ENCODE measurements around the gene EIF5A. TPM values are rescaled to one million over a fixed set of nuclear protein-coding genes. Genes with fewer than 3 reads are reported as not detected.

The EIF5A gene
- total and polyA plus RNA-seq, 2 donors (not counting 1 experiment from before 2014, with no cell fraction given), result 347 to 752 TPM

DNA sequence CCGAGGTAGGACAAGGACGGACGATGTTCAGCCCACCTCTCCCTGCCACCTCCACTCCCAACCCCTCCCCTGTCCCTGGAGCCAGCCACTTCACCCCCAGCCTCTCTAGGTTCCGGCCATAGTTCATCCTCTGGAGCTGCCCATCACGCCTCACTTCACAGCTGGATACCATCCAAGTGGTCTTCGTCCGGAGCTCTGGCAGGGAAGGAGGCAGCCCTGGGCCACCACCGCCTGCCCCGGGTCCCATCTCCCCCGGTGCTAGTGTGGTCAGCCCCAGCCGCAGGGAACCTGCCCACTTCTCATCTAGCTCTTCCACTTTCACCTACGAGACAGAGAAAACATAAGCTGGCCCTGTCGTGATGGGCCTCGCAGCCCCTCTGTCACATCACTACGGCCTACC is 14.0 kb downstream of the EIF5A start:
- TF ChIP-seq, protein P1, sequence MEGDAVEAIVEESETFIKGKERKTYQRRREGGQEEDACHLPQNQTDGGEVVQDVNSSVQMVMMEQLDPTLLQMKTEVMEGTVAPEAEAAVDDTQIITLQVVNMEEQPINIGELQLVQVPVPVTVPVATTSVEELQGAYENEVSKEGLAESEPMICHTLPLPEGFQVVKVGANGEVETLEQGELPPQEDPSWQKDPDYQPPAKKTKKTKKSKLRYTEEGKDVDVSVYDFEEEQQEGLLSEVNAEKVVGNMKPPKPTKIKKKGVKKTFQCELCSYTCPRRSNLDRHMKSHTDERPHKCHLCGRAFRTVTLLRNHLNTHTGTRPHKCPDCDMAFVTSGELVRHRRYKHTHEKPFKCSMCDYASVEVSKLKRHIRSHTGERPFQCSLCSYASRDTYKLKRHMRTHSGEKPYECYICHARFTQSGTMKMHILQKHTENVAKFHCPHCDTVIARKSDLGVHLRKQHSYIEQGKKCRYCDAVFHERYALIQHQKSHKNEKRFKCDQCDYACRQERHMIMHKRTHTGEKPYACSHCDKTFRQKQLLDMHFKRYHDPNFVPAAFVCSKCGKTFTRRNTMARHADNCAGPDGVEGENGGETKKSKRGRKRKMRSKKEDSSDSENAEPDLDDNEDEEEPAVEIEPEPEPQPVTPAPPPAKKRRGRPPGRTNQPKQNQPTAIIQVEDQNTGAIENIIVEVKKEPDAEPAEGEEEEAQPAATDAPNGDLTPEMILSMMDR (conservative IDR thresholded peaks at IDR 0.05 in 1 of 2, IDR thresholded peaks at IDR 0.05 in 1 of 2; ENCODE audit: low read depth in 1 of 2, low read length in 2 of 2), result no peak
- TF ChIP-seq EZH2 (IDR thresholded peaks at IDR 0.05; ENCODE audit: low read length, missing control alignments), result no peak
- H3K27ac ChIP-seq (ENCODE audit: insufficient read depth, low read length), result no peak overlapping the region
- H2AFZ ChIP-seq (ENCODE audit: low read length), result no peak overlapping the region
- H3K79me2 ChIP-seq (ENCODE audit: control insufficient read depth, insufficient read depth, low read length), result no peaks in the 10 kb centered on the region
- H3K4me1 ChIP-seq (ENCODE audit: control insufficient read depth, extremely low read depth, insufficient read depth, low read length), result no peaks in the 10 kb centered on the region
- DNase-seq (ENCODE audit: low read depth in 2 of 2), result no peak
- H3K9me3 ChIP-seq (ENCODE audit: control insufficient read depth, insufficient read depth, low read depth, low read length), result no peaks in the 10 kb centered on the region
- peaks cover 34% of the 10 kb centered on the region for H3K36me3 ChIP-seq (ENCODE audit: control insufficient read depth, insufficient read depth, low read length)
- H3K9ac ChIP-seq (ENCODE audit: insufficient read depth, low read length), result no peak overlapping the region
- no peaks in the 10 kb centered on the region for H3K27me3 ChIP-seq (ENCODE audit: control insufficient read depth, insufficient read depth, low read length)
- H3K4me2 ChIP-seq (ENCODE audit: extremely low read depth, insufficient read depth, low read length), result no peak overlapping the region
- H3K4me3 ChIP-seq (replicated peaks in 1 of 4; ENCODE audit: control extremely low read depth in 1 of 4, insufficient read depth in 1 of 4, low read depth in 3 of 4, low read length in 4 of 4), result no peak overlapping the region
- H4K20me1 ChIP-seq (ENCODE audit: control insufficient read depth, extremely low read depth, insufficient read depth, low read length), result no peaks in the 10 kb centered on the region

DNA sequence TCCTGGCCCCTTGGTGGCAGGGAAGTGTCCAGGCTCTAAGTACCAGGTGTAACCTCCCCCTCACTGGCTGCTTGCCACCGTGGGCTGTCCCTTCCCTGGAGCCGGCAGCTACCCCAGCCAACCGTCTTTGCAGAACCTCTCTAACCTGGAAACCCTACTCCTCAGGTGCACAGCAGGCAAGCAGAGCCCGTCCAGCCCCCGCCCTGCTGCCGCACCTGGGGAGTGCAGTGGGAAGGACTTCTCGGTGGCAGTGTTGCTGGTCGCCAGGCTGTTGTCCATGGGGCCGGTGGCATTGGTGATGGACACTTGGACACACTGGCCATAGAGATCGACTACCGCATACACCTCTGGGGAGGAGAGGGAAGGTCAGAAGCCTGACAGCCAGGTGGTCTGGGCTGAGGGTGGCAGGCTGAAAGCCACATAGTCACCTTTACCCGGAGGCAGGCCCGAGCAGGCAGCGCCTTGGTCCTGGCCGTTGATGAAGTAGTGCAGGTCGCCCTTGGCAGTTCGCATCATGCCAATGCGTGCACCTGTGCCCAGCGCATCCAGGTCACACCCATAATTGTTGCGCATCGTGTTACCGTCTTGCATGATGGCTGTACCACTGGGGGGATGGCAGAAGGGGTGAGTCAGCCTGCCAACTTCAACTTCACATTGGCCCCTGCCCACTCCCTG is 15.2 kb downstream of the EIF5A start:
- H3K4me1 ChIP-seq (ENCODE audit: control insufficient read depth, extremely low read depth, insufficient read depth, low read length), result no peaks in the 10 kb centered on the region
- H3K9me3 ChIP-seq (ENCODE audit: control insufficient read depth, insufficient read depth, low read depth, low read length), result no peaks in the 10 kb centered on the region
- H3K4me2 ChIP-seq (ENCODE audit: extremely low read depth, insufficient read depth, low read length), result no peak overlapping the region
- H3K27me3 ChIP-seq (ENCODE audit: control insufficient read depth, insufficient read depth, low read length), result no peaks in the 10 kb centered on the region
- H3K27ac ChIP-seq (ENCODE audit: insufficient read depth, low read length), result no peak overlapping the region
- TF ChIP-seq, protein P1 (conservative IDR thresholded peaks at IDR 0.05 in 1 of 2, IDR thresholded peaks at IDR 0.05 in 1 of 2; ENCODE audit: low read depth in 1 of 2, low read length in 2 of 2), result no peak
- TF ChIP-seq EZH2 (IDR thresholded peaks at IDR 0.05; ENCODE audit: low read length, missing control alignments), result no peak
- H4K20me1 ChIP-seq (ENCODE audit: control insufficient read depth, extremely low read depth, insufficient read depth, low read length), result no peaks in the 10 kb centered on the region
- no peak overlapping the region for H3K9ac ChIP-seq (ENCODE audit: insufficient read depth, low read length)
- peaks cover 34% of the 10 kb centered on the region for H3K36me3 ChIP-seq (ENCODE audit: control insufficient read depth, insufficient read depth, low read length)
- no peak overlapping the region for H2AFZ ChIP-seq (ENCODE audit: low read length)
- peaks cover 1% of the 10 kb centered on the region for H3K79me2 ChIP-seq (ENCODE audit: control insufficient read depth, insufficient read depth, low read length)
- DNase-seq (ENCODE audit: low read depth in 2 of 2), result no peak
- no peak overlapping the region for H3K4me3 ChIP-seq (replicated peaks in 1 of 4; ENCODE audit: control extremely low read depth in 1 of 4, insufficient read depth in 1 of 4, low read depth in 3 of 4, low read length in 4 of 4)

DNA sequence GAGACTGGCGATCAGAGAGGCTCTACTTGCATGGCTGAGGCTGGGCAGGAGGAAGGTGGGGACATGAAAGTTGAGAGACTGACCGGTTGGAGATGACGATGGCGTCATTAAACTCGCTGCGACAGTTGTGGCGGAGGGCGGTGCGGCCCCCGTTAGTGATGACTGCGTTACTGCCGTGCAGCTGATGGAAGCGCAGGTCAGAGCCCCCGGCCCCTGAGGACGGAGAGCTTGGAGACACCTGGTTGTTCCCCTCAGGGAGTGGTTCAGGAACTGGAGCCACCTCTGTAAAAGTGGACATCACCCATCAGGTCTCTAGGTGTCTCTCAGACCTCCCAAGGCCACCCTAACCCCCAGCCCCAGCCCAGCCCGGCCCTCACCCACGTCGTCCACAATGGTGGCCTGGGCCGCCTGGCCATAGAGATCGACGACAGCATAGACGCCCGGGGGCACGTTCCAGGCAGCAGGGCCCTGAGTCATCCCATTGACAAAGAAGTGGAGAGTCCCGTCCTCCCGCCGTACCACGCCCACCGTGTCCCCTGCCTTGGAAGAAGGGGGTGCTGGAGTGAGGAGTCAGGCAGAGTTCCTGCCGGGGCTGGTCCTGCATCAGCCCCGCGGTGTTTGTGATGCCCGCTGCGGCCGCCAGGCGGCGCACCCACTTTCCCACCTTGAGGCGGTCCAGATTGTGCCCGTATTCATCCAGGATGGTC is 16.5 kb downstream of the EIF5A start:
- H3K4me3 ChIP-seq (replicated peaks in 1 of 4; ENCODE audit: control extremely low read depth in 1 of 4, insufficient read depth in 1 of 4, low read depth in 3 of 4, low read length in 4 of 4), result no peak overlapping the region
- peaks cover 27% of the 10 kb centered on the region for H3K36me3 ChIP-seq (ENCODE audit: control insufficient read depth, insufficient read depth, low read length)
- H2AFZ ChIP-seq (ENCODE audit: low read length), result no peak overlapping the region
- no peaks in the 10 kb centered on the region for H3K9me3 ChIP-seq (ENCODE audit: control insufficient read depth, insufficient read depth, low read depth, low read length)
- no peak overlapping the region for H3K27ac ChIP-seq (ENCODE audit: insufficient read depth, low read length)
- no peak overlapping the region for H3K9ac ChIP-seq (ENCODE audit: insufficient read depth, low read length)
- TF ChIP-seq, protein P1 (conservative IDR thresholded peaks at IDR 0.05 in 1 of 2, IDR thresholded peaks at IDR 0.05 in 1 of 2; ENCODE audit: low read depth in 1 of 2, low read length in 2 of 2), result peak; percentile 81 to 93
- no peak for TF ChIP-seq EZH2 (IDR thresholded peaks at IDR 0.05; ENCODE audit: low read length, missing control alignments)
- no peaks in the 10 kb centered on the region for H4K20me1 ChIP-seq (ENCODE audit: control insufficient read depth, extremely low read depth, insufficient read depth, low read length)
- H3K4me2 ChIP-seq (ENCODE audit: extremely low read depth, insufficient read depth, low read length), result no peak overlapping the region
- H3K4me1 ChIP-seq (ENCODE audit: control insufficient read depth, extremely low read depth, insufficient read depth, low read length), result no peaks in the 10 kb centered on the region
- H3K27me3 ChIP-seq (ENCODE audit: control insufficient read depth, insufficient read depth, low read length), result no peaks in the 10 kb centered on the region
- DNase-seq (ENCODE audit: low read depth in 2 of 2), result peak in 1 of 2 donors; percentile 30
- H3K79me2 ChIP-seq (ENCODE audit: control insufficient read depth, insufficient read depth, low read length), result peaks cover 6% of the 10 kb centered on the region

Measured in fibroblast of lung (primary cell).